GM18873 (cell line): ENCODE results near the gene MAOA.
"Not testable (repeated sequence)": the region's sequence is repeated elsewhere in the genome, so short reads cannot be mapped to it uniquely, and the experiment has no call there.

Source experiments
- ATAC-seq: cut with Tn5 transposase; IDR thresholded peaks from one replicate; pipeline ENCODE4 v1.9.1; 2021; ENCODE audit warnings: mild to moderate bottlenecking, moderate library complexity, moderate number of reproducible peaks; ENCODE audit not compliant: unreplicated experiment, low FRiP score

MAOA gene

DNA sequence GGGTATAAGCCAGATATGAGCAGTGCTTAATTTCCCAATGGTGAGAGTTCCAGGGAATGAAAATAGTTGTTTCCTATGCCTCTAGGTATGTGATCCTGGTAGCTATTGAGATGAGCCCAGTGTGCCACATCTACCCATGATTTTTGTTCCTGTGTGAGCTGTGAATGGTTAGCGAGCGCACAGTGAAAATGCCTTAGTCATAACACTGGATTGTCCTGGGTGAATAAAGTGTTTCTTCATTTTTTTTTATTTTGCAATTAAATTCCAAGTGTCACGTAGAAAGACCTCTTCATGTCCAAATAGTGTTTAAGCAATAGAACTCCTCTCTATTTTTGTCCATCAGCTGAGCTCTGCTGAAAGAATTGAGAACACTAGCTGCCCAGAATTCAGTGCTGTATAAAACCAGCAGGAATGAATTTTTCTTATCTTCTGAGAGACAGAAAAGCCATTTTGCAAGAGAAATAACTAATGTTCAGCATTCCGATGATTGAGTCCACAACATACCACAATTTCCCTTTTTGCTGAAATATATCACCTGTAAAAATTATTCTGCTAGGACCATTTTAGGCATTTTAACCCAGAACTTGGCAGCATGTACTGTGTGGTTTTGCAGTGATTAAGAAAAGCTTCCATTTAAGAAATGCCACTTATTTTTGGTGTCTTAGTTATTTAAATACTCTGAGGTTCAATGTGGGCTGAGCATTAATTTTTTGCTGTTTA is 5.6 kb downstream of the MAOA start:
- ATAC-seq: no peak

GRCh38 chrX:43663173-43663572 is 7.1 kb downstream of the MAOA start:
- ATAC-seq: no peak

- no peak for ATAC-seq
Observed at GRCh38 chrX:43664258-43664657, 8.2 kb downstream of the MAOA start.

- ATAC-seq: no peak
Observed at GRCh38 chrX:43664708-43665107, 8.6 kb downstream of the MAOA start.

DNA sequence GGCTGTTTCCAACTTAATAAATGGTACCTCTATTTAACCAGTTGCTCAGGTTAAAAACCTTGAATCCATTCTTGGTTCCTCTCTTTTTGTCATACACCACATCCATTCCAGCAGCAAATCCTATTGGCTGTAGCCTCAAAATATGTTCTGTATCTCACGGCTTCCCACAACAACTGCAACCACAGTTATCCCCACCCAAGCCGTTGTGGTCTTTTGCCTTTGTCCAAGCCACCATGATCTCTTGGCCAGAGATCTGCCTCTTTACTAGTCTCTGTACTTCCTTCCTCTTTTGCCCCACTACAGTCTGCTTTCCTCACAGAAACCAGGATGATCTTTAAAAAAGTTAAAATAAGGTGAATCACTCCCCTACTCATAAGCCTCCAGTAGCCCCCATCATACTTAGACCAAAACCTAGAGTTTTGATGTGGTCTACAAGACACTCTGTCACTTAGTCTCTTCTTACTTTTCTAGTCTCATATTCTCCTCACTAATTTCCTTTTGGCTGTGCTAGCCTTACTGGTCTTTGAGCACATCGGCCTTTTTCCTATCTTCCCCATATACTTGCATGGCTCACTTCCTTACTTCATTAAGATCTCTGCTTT is 10.3 kb downstream of the MAOA start:
- no peak for ATAC-seq

DNA sequence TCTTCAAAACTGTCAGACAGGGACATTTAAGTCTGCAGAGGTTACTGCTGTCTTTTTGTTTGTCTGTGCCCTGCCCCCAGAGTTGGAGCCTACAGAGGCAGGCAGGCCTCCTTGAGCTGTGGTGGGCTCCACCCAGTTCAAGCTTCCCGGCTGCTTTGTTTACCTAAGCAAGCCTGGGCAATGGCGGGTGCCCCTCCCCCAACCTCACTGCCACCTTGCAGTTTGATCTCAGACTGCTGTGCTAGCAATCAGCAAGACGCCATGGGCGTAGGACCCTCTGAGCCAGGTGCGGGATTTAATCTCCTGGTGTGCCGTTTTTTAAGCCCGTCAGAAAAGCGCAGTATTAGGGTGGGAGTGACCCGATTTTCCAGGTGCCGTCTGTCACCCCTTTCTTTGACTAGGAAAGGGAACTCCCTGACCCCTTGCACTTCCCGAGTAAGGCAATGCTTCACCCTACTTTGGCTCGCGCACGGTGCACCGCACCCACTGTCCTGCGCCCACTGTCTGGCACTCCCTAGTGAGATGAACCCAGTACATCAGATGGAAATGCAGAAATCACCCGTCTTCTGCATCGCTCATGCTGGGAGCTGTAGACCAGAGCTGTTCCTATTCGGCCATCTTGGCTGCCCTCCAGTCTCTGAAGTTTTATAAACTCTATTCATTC is 20.0 kb downstream of the MAOA start:
- ATAC-seq: not testable (repeated sequence)

DNA sequence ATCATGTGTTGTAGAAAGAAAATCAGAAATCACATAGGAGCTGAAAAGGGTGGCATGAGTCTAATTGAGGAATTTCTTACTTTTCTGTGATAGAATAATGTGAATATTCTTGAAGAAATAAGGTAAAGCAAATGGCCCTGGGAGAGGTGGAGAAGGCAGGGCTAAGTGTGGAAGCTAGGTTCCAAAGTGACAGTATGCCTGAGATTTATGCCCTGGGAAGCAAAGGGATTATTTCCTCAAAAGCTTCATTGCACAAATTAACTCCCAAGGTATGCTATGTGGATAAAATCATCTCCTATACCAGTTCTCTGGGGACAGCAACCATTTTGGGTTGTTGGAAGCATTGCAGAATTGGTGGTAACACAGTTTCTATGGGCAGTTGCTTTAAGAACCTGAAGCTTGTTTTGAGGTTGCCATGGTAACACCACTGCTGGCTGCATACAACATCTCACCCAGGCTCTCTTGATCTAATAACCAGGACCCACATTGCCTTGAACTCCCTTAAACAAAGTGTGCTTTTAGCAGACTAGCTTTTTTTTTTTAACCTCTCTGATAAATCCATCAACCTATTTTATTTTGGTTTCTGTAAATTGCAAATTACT is 21.0 kb downstream of the MAOA start:
- no peak for ATAC-seq

DNA sequence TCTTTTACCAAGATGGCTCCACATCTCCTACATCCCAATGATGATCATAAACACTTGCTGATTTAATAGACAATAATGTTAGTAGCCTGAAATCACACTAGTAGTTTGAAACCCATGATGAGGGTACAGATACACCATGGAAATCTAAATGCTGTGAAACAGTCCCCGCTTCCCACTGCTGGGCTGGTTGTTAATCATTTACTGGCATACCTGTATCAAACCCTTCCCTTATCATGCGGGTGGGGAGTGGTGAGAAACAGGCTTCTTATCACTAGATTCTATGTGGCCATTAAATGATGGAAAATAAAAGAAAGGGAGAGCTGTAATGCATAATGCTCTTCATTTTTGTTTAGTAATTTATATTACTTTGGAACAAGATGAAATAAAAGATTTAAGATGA is 21.9 kb downstream of the MAOA start:
- no peak for ATAC-seq

GRCh38 chrX:43679058-43679457 is 23.0 kb downstream of the MAOA start:
- ATAC-seq: no peak

GRCh38 chrX:43679778-43680177 is 23.7 kb downstream of the MAOA start:
- ATAC-seq: no peak

DNA sequence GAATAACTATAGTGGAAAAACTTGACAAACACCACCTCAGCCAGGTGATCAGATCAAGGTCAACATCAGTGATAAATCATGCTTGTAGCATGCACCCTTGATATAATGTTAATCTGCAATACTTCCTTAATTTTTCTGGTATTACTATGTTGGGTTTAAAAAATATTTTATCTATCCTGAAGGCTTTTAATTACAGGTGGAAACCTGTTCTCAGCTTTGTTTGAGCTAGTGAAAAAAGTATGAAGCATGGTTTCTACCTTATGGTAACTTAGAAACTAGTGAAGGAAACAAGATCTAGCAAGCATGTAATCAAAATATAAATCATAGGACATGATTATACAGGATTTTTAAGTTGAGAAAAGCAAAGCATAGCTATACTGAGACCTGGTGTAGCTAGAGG is 26.6 kb downstream of the MAOA start:
- ATAC-seq: no peak

DNA sequence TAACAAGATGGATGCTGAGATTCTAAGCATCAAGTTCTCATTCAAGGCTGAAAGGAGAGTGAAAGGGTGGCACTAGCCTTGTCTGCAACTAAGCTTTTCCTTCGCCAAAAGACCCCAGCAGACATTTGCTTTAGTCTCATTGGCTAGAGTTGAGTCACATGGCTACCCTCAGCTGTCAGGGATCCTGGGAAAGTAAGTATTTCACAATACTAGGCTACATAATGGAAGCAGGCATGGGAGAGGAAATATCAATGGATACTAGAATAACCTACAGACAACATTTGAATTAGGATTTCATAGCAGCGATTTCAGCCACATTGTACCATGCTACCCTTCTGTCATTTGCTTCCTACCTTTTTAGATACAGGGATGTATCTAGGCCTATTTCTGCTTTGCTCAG is 29.1 kb downstream of the MAOA start:
- no peak for ATAC-seq

- ATAC-seq: no peak
Observed at GRCh38 chrX:43688586-43688985, 32.5 kb downstream of the MAOA start.

GRCh38 chrX:43693602-43694406 is 37.7 kb downstream of the MAOA start:
- no peak for ATAC-seq

- no peak for ATAC-seq
Observed at GRCh38 chrX:43699475-43699874, 43.4 kb downstream of the MAOA start.

DNA sequence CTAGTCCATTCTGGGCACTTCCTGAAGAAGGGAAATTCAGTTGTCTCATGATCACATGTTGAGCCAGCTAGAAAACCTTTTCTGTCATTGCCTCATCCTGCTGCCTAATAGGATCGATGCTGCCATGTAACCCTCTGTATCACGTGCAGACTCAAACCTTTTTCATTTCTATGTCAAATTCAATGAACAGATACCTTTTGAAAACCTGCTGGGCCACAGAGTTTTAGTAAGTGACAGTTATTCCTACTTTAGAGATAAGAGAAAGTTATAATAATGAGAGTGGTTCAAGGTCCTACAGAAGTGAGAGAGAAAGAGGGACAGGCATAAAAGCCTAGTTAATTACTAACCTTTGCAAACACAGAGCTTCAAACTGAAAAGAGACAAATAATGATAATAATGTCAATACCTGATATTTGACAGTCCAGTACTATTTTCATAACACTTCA is 46.0 kb downstream of the MAOA start:
- no peak for ATAC-seq

- ATAC-seq: no peak
Observed at GRCh38 chrX:43702660-43703059, 46.6 kb downstream of the MAOA start.

DNA sequence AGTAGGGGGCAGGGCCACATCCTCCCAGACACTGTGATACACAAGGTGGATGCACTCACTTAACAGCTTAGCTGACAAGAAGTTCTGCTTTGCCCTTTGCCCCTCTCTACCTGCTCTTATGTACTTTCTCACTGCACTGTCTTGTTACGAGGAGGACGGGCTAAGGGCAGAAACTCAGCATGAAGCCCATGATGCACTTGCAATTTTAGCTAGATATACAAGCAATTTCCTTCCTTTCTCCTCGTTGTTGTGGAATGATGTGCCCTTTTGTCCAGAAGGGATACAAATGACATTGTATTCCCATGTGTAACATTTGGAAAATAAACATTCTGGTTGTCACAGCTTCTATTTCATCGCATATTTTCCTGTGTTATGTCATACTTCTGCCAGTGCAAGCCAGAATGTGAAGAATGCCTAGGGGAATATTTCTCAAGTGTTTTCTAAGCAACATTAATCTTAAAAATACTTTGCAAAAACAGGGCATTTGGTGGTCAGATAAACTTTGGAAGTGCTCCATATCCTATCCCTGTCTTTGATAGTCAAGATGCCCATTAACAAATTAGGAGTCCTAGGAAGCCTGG is 47.2 kb downstream of the MAOA start:
- no peak for ATAC-seq

- ATAC-seq: no peak
Observed at GRCh38 chrX:43706786-43707370, 50.8 kb downstream of the MAOA start.
